Spleen (tissue), 7 donors: Measurements from ENCODE around the gene CST9L.

Experiments
- CTCF ChIP-seq, 11 experiments: fragments of 200-600 bp in 7 of 11; fragments of 450-650 bp in 4 of 11; sonication (generic) in 4 of 11; IDR thresholded peaks in 8 of 11; conservative IDR thresholded peaks in 3 of 11; 1 replicate in 7 of 11; 2 replicates in 4 of 11; pipeline versions ENCODE4 v1.4.0 to v1.8.0; 2016 to 2021; ENCODE audit warnings: antibody characterized with exemption in 11 of 11, inconsistent platforms in 4 of 11, mild to moderate bottlenecking in 1 of 11
- POLR2A ChIP-seq, 3 donors: fragments of 450-650 bp; IDR thresholded peaks; one replicate each; pipeline ENCODE4 v1.5.1; 2017; ENCODE audit warnings: antibody characterized with exemption in 3 of 3, mild to moderate bottlenecking in 1 of 3
- POLR2AphosphoS5 ChIP-seq, 3 donors: sonication (generic); formaldehyde crosslinking; IDR thresholded peaks; one replicate each; pipeline ENCODE4 v1.5.1; 2017; ENCODE audit warnings: antibody characterized with exemption in 3 of 3
- donor health status: DM: no; HTN: no; CAD: no; lungs with moderate emphysema.
- donor health status: DM: no; HTN: no; CAD: no.
- donor health status: DM: no; HTN: no; CAD: no.

GRCh38 chr20:23541330-23541729, 27.0 kb downstream of the CST9L start:
- no peak for TF ChIP-seq CTCF (IDR thresholded peaks at IDR 0.05 in 8 of 11, conservative IDR thresholded peaks at IDR 0.05 in 3 of 11)
- TF ChIP-seq POLR2AphosphoS5 (IDR thresholded peaks at IDR 0.05), result no peak
- TF ChIP-seq POLR2A (IDR thresholded peaks at IDR 0.05), result no peak
